H9 (cell line): ENCODE measurements around the gene ADCY4. TPM values are rescaled to one million over a fixed set of nuclear protein-coding genes. Genes with fewer than 3 reads are reported as not detected.

ENCODE experiments used
- DNase-seq: peaks from one replicate; pipeline ENCODE4 v3.0.0-alpha.2; 2017
- H2AFZ ChIP-seq: one replicate; pipeline ENCODE4 v1.6.1; 2013; ENCODE audit warnings: mild to moderate bottlenecking, low read length, control low read depth, moderate library complexity
- H2AK5ac ChIP-seq: 2 replicates; pipeline ENCODE4 v1.6.1; 2013; ENCODE audit warnings: low read length, control low read depth, mixed read lengths; ENCODE audit not compliant: insufficient read length
- H2BK120ac ChIP-seq: one replicate; pipeline ENCODE4 v1.6.1; 2013; ENCODE audit warnings: low read depth, mild to moderate bottlenecking, low read length, control low read depth, inconsistent platforms; ENCODE audit not compliant: poor library complexity, severe bottlenecking
- H2BK12ac ChIP-seq: 2 replicates; pipeline ENCODE4 v1.6.1; 2013; ENCODE audit warnings: low read length, control low read depth, mixed read lengths, low read depth; ENCODE audit not compliant: insufficient read length
- H2BK15ac ChIP-seq: 2 replicates; pipeline ENCODE4 v1.6.1; 2013; ENCODE audit warnings: low read depth, low read length, control low read depth
- H2BK20ac ChIP-seq: one replicate; pipeline ENCODE4 v1.6.1; 2013; ENCODE audit warnings: low read depth, mild to moderate bottlenecking, low read length, control low read depth, inconsistent platforms; ENCODE audit not compliant: poor library complexity, severe bottlenecking
- H2BK5ac ChIP-seq: 2 replicates; pipeline ENCODE4 v1.6.1; 2013; ENCODE audit warnings: low read length, control low read depth, mixed read lengths; ENCODE audit not compliant: insufficient read length
- H3K14ac ChIP-seq: 2 replicates; pipeline ENCODE4 v1.6.1; 2013; ENCODE audit warnings: low read length, control low read depth; ENCODE audit not compliant: insufficient read depth
- H3K18ac ChIP-seq: 2 replicates; pipeline ENCODE4 v1.6.1; 2013; ENCODE audit warnings: low read depth, mild to moderate bottlenecking, mixed read lengths, low read length, control low read depth; ENCODE audit not compliant: insufficient read length
- H3K23ac ChIP-seq: 2 replicates; pipeline ENCODE4 v1.6.1; 2013; ENCODE audit warnings: low read length, control low read depth, mixed read lengths, low read depth; ENCODE audit not compliant: insufficient read length
- H3K23me2 ChIP-seq: 2 replicates; pipeline ENCODE4 v1.6.1; 2013; ENCODE audit warnings: low read depth, mild to moderate bottlenecking, mixed read lengths, low read length, control low read depth; ENCODE audit not compliant: insufficient read length, poor library complexity, severe bottlenecking
- H3K27ac ChIP-seq: 2 replicates; pipeline ENCODE4 v1.5.1; 2013; ENCODE audit warnings: low read length, control low read depth, mixed read lengths, low read depth; ENCODE audit not compliant: insufficient read length
- H3K27me3 ChIP-seq: 2 replicates; pipeline ENCODE4 v1.6.1; 2013; ENCODE audit warnings: low read length, control low read depth, inconsistent platforms; ENCODE audit not compliant: insufficient read depth
- H3K4ac ChIP-seq: 2 replicates; pipeline ENCODE4 v1.6.1; 2013; ENCODE audit warnings: low read depth, mild to moderate bottlenecking, control low read depth, inconsistent platforms, low read length, moderate library complexity
- H3K4me1 ChIP-seq: 2 replicates; pipeline ENCODE4 v1.6.1; 2013; ENCODE audit warnings: low read length, control low read depth, inconsistent platforms; ENCODE audit not compliant: insufficient read depth
- H3K4me2 ChIP-seq: 2 replicates; pipeline ENCODE4 v1.6.1; 2013; ENCODE audit warnings: low read length, control low read depth, mixed read lengths; ENCODE audit not compliant: insufficient read length, insufficient read depth
- H3K56ac ChIP-seq: 2 replicates; pipeline ENCODE4 v1.6.1; 2013; ENCODE audit warnings: low read depth, mild to moderate bottlenecking, mixed read lengths, low read length, control low read depth; ENCODE audit not compliant: insufficient read length
- H3K79me1 ChIP-seq: 2 replicates; pipeline ENCODE4 v1.6.1; 2013; ENCODE audit warnings: low read depth, mild to moderate bottlenecking, moderate library complexity, low read length, control low read depth, inconsistent platforms; ENCODE audit not compliant: insufficient read depth, poor library complexity, severe bottlenecking
- H3K79me2 ChIP-seq: 2 replicates; pipeline ENCODE4 v1.6.1; 2013; ENCODE audit warnings: low read length, control low read depth, inconsistent platforms; ENCODE audit not compliant: insufficient read depth
- H3K9ac ChIP-seq: 2 replicates; pipeline ENCODE4 v1.6.1; 2013; ENCODE audit warnings: low read length, control low read depth, mixed read lengths; ENCODE audit not compliant: insufficient read length; ENCODE audit errors: extremely low read depth
- H3K9me3 ChIP-seq: one replicate; pipeline ENCODE4 v1.6.1; 2013; ENCODE audit warnings: low read depth, low read length, inconsistent platforms; ENCODE audit not compliant: control insufficient read depth
- H3T11ph ChIP-seq: one replicate; pipeline ENCODE4 v1.6.1; 2013; ENCODE audit warnings: mild to moderate bottlenecking, low read length, control low read depth, inconsistent platforms
- H4K20me1 ChIP-seq: one replicate; pipeline ENCODE4 v1.6.1; 2013; ENCODE audit not compliant: control insufficient read depth, insufficient read length, insufficient read depth
- H4K5ac ChIP-seq: 2 replicates; pipeline ENCODE4 v1.6.1; 2013; ENCODE audit warnings: low read depth, mild to moderate bottlenecking, mixed read lengths, low read length, control low read depth; ENCODE audit not compliant: insufficient read length
- H4K8ac ChIP-seq: replicated peaks from 2 replicates; pipeline ENCODE4 v1.6.1; 2013; ENCODE audit warnings: low read length, control low read depth, mixed read lengths, low read depth; ENCODE audit not compliant: insufficient read length
- H4K91ac ChIP-seq: 2 replicates; pipeline ENCODE4 v1.6.1; 2013; ENCODE audit warnings: low read depth, mild to moderate bottlenecking, moderate library complexity, mixed read lengths, low read length, control low read depth; ENCODE audit not compliant: insufficient read length
- H3K27ac Mint-ChIP-seq, 3 experiments: 2 replicates in 2 of 3; 3 replicates in 1 of 3; pipeline ENCODE4 v1.8.0; 2020 to 2021; ENCODE audit warnings: mixed read lengths in 3 of 3, mild to moderate bottlenecking in 1 of 3, moderate library complexity in 1 of 3
- H3K27me3 Mint-ChIP-seq: 2 replicates; pipeline ENCODE4 v1.8.0; 2021; ENCODE audit warnings: low read depth, mild to moderate bottlenecking, moderate library complexity, mixed read lengths
- H3K36me3 Mint-ChIP-seq, 3 experiments: 2 replicates in 2 of 3; 3 replicates in 1 of 3; pipeline ENCODE4 v1.8.0; 2020 to 2021; ENCODE audit warnings: low read depth in 3 of 3, mixed read lengths in 3 of 3; ENCODE audit not compliant: insufficient read depth in 1 of 3
- H3K4me1 Mint-ChIP-seq, 2 experiments: 2 replicates each; pipeline ENCODE4 v1.8.0; 2020; ENCODE audit warnings: mixed read lengths in 2 of 2
- H3K4me3 Mint-ChIP-seq, 2 experiments: 2 replicates in 1 of 2; 3 replicates in 1 of 2; pipeline ENCODE4 v1.8.0; 2020 to 2021; ENCODE audit warnings: mild to moderate bottlenecking in 2 of 2, mixed read lengths in 2 of 2, moderate library complexity in 1 of 2
- H3K9me3 Mint-ChIP-seq, 2 experiments: 2 replicates in 1 of 2; 3 replicates in 1 of 2; pipeline ENCODE4 v1.8.0; 2020; ENCODE audit warnings: mild to moderate bottlenecking in 2 of 2, mixed read lengths in 2 of 2, moderate library complexity in 1 of 2
- WGBS: extraction: QIAGEN DNeasy Blood & Tissue Kit; methylation state at CpG from one replicate; pipeline ENCODE4 v1.1.7; 2013; ENCODE audit warnings: missing lambda C conversion rate, low lambda C conversion rate, mixed read lengths; ENCODE audit not compliant: insufficient read length; ENCODE audit errors: extremely low coverage; 5-methylcytosine and 5-hydroxymethylcytosine counted together
- total RNA-seq: library from RNA; stranded (reverse); gene quantifications from 2 replicates; pipeline ENCODE4 v1.2.1, GENCODE V29; 2021
- TF ChIP-seq, protein P1 (sequence below): fragments of 200-600 bp; sonication (generic); conservative IDR thresholded peaks from 3 replicates; pipeline ENCODE4 v1.8.0; 2021; ENCODE audit warnings: antibody characterized with exemption, mild to moderate bottlenecking

ADCY4 gene
- total RNA-seq, 1 experiment from 2014 or later, result 0.09 TPM

DNA sequence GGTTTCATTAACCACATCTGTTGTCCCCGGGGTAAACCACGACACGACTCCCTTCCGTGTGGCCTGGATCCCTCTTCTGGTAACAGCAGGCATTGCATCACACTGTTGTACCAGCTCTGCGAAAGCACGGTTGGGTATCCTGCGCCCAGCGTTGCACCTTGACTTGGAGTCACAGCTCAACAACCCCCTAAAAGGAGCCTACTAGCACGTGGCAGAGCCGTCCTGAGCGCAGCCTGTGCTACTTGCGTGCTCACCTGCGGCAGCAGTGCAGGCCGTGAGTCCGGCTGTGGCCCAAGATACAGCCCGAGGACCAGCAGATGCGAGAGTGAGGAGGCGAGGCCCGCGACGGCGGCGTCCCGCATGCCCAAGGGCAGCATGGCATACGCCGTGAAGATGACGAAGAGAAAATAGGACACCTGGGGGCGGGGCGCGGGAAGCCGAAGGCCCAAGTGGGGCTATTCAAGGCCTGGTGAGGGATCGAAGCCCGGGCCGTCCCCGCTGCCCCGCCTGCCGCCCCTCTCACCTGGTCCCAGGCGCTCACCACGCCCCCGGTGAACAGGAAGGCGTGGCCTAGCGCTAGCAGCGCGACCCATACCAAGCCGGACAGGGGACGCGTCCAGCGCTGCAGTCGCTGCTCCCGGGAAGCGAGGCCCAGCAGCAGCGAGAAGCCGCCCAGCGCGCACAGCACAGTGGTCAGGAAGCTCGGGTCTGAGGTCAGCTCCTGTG is 2.4 kb downstream of the ADCY4 start:
- Mint-ChIP-seq H3K27ac (no peak overlapping the region), H3K36me3 (no peaks in the 10 kb centered on the region; a peak in 1 of 7 replicates), H3K4me3 (peak overlapping the region; percentile 60 to 91), H3K4me1 (peaks cover 20 to 33% of the 10 kb centered on the region in 2 experiments), H3K9me3 (peaks cover 0 to 2% of the 10 kb centered on the region in 2 experiments; a peak in 4 of 5 replicates), H3K27me3 (peaks cover 92% of the 10 kb centered on the region)
- Histone ChIP-seq H2BK12ac (no peak overlapping the region), H3K56ac (no peak overlapping the region), H3K79me1 (no peaks in the 10 kb centered on the region), H4K5ac (no peak overlapping the region), H3K27me3 (peaks cover 35% of the 10 kb centered on the region), H2BK15ac (no peak overlapping the region), H3K4ac (no peak overlapping the region), H3K23me2 (peaks cover 20% of the 10 kb centered on the region), H3K9me3 (no peaks in the 10 kb centered on the region), H4K91ac (no peak overlapping the region), H3K27ac (no peak overlapping the region), H3K9ac (no peak overlapping the region), H2BK20ac (no peak overlapping the region), H2AK5ac (no peak overlapping the region), H3K18ac (peak overlapping the region; percentile 56), H3K4me2 (peak overlapping the region; percentile 85), H2BK5ac (no peak overlapping the region), H2AFZ (peak overlapping the region; percentile 17), H2BK120ac (no peak overlapping the region), H3K23ac (no peak overlapping the region), H3T11ph (no peak overlapping the region), H3K14ac (peak overlapping the region; percentile 18; the same call in 1 of the 2 replicates), H3K79me2 (no peaks in the 10 kb centered on the region), H4K20me1 (no peaks in the 10 kb centered on the region), H3K4me1 (no peaks in the 10 kb centered on the region; the same call in 1 of the 2 replicates), H4K8ac (no peak overlapping the region)
- DNase-seq, result peak; percentile 90
- WGBS, result no CpG with 5 or more reads among the region's 56 CpGs
- TF ChIP-seq, protein P1, sequence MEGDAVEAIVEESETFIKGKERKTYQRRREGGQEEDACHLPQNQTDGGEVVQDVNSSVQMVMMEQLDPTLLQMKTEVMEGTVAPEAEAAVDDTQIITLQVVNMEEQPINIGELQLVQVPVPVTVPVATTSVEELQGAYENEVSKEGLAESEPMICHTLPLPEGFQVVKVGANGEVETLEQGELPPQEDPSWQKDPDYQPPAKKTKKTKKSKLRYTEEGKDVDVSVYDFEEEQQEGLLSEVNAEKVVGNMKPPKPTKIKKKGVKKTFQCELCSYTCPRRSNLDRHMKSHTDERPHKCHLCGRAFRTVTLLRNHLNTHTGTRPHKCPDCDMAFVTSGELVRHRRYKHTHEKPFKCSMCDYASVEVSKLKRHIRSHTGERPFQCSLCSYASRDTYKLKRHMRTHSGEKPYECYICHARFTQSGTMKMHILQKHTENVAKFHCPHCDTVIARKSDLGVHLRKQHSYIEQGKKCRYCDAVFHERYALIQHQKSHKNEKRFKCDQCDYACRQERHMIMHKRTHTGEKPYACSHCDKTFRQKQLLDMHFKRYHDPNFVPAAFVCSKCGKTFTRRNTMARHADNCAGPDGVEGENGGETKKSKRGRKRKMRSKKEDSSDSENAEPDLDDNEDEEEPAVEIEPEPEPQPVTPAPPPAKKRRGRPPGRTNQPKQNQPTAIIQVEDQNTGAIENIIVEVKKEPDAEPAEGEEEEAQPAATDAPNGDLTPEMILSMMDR, result peak; percentile 77
